Ishikawa (cell line): Measurements from ENCODE around the gene MYO9B.

Source experiments
- EGR1 ChIP-seq: IDR thresholded peaks from 2 replicates; pipeline ENCODE4 v1.6.1; 2012
- FOXM1 ChIP-seq: IDR thresholded peaks from 2 replicates; pipeline ENCODE4 v1.6.1; 2012; ENCODE audit warnings: low read depth, borderline replicate concordance
- NFIC ChIP-seq: IDR thresholded peaks from 2 replicates; pipeline ENCODE4 v1.6.1; 2012
- RAD21 ChIP-seq: IDR thresholded peaks from 2 replicates; pipeline ENCODE4 v1.6.1; 2012; ENCODE audit warnings: low read depth
- TAF1 ChIP-seq: IDR thresholded peaks from 2 replicates; pipeline ENCODE4 v1.6.1; 2012; ENCODE audit warnings: low read depth, mild to moderate bottlenecking
- TEAD4 ChIP-seq: IDR thresholded peaks from 2 replicates; pipeline ENCODE4 v1.6.1; 2012
- USF1 ChIP-seq: IDR thresholded peaks from 2 replicates; pipeline ENCODE4 v1.6.1; 2012
- YY1 ChIP-seq: IDR thresholded peaks from 2 replicates; pipeline ENCODE4 v1.6.1; 2012; ENCODE audit warnings: low read depth
- TF ChIP-seq, protein P1 (sequence below): IDR thresholded peaks from 2 replicates; pipeline ENCODE4 v1.6.1; 2012; ENCODE audit warnings: low read depth, mild to moderate bottlenecking
- TF ChIP-seq, protein P2 (sequence below): IDR thresholded peaks from 2 replicates; pipeline ENCODE4 v1.6.1; 2012

- no peak for TF ChIP-seq TAF1
- TF ChIP-seq NFIC, result no peak
- TF ChIP-seq FOXM1, result no peak
- no peak for TF ChIP-seq YY1
- no peak for TF ChIP-seq USF1
- no peak for TF ChIP-seq TEAD4
- TF ChIP-seq, protein P1, sequence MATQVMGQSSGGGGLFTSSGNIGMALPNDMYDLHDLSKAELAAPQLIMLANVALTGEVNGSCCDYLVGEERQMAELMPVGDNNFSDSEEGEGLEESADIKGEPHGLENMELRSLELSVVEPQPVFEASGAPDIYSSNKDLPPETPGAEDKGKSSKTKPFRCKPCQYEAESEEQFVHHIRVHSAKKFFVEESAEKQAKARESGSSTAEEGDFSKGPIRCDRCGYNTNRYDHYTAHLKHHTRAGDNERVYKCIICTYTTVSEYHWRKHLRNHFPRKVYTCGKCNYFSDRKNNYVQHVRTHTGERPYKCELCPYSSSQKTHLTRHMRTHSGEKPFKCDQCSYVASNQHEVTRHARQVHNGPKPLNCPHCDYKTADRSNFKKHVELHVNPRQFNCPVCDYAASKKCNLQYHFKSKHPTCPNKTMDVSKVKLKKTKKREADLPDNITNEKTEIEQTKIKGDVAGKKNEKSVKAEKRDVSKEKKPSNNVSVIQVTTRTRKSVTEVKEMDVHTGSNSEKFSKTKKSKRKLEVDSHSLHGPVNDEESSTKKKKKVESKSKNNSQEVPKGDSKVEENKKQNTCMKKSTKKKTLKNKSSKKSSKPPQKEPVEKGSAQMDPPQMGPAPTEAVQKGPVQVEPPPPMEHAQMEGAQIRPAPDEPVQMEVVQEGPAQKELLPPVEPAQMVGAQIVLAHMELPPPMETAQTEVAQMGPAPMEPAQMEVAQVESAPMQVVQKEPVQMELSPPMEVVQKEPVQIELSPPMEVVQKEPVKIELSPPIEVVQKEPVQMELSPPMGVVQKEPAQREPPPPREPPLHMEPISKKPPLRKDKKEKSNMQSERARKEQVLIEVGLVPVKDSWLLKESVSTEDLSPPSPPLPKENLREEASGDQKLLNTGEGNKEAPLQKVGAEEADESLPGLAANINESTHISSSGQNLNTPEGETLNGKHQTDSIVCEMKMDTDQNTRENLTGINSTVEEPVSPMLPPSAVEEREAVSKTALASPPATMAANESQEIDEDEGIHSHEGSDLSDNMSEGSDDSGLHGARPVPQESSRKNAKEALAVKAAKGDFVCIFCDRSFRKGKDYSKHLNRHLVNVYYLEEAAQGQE, result no peak
- TF ChIP-seq, protein P2, sequence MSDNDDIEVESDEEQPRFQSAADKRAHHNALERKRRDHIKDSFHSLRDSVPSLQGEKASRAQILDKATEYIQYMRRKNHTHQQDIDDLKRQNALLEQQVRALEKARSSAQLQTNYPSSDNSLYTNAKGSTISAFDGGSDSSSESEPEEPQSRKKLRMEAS, result no peak
- no peak for TF ChIP-seq RAD21
- TF ChIP-seq EGR1, result no peak
Observed at GRCh38 chr19:17097593-17098126, 22.1 kb downstream of the MYO9B start.
